Body of pancreas (tissue), 4 donors: ENCODE results near the gene CFAP410. TPM values are rescaled to one million over a fixed set of nuclear protein-coding genes. Genes with fewer than 3 reads are reported as not detected.

Experiments used
- ATAC-seq: fragments of 150-250 bp; one replicate; pipeline ENCODE4 v1.9.1; 2016
- DNase-seq, 4 donors: peaks; one replicate each; pipeline ENCODE4 v3.0.0-alpha.2; 2019
- H3K27ac ChIP-seq, 4 donors: fragments of 200-600 bp; sonication (generic); 1 replicate in 3 of 4; 2 replicates in 1 of 4; pipeline versions ENCODE4 v1.5.1 to v1.6.1; 2016 to 2019; ENCODE audit warnings: mild to moderate bottlenecking in 1 of 4, mixed read lengths in 1 of 4, moderate library complexity in 1 of 4
- H3K27me3 ChIP-seq, 2 donors: fragments of 200-600 bp; sonication (generic); one replicate each; pipeline ENCODE4 v1.6.0; 2016; ENCODE audit warnings: mild to moderate bottlenecking in 1 of 2
- H3K36me3 ChIP-seq, 2 donors: fragments of 200-600 bp; sonication (generic); replicated peaks in 1 of 2; 2 replicates each; pipeline ENCODE4 v1.5.1; 2016; ENCODE audit warnings: low read depth in 2 of 2; ENCODE audit not compliant: insufficient read depth in 1 of 2
- H3K4me1 ChIP-seq: fragments of 200-600 bp; sonication (generic); one replicate; pipeline ENCODE4 v1.6.0; 2016
- H3K4me3 ChIP-seq, 2 donors: fragments of 200-600 bp; sonication (generic); 1 replicate in 1 of 2; 2 replicates in 1 of 2; pipeline ENCODE4 v1.5.1; 2016 to 2019
- H3K9me3 ChIP-seq, 3 donors: fragments of 200-600 bp; sonication (generic); 1 replicate in 2 of 3; 2 replicates in 1 of 3; pipeline ENCODE4 v1.5.1; 2016
- POLR2A ChIP-seq, 3 donors: fragments of 450-650 bp; IDR thresholded peaks; one replicate each; pipeline ENCODE4 v1.6.1; 2016; ENCODE audit warnings: antibody characterized with exemption in 3 of 3, mild to moderate bottlenecking in 2 of 3
- WGBS, 2 donors: methylation state at CpG; one replicate each; pipeline ENCODE4 v1.1.5; 2017; 5-methylcytosine and 5-hydroxymethylcytosine counted together
- intact Hi-C: fragments of 100-400 bp; cut with DNase I; formaldehyde crosslinking; loops from one replicate; pipeline ENCODE4 v1.15.1; 2023
- total RNA-seq, 2 donors: library from RNA; depleted of rRNA; stranded (reverse); fragments of >200 nt; gene quantifications; one replicate each; pipeline ENCODE4 v1.1.0, GENCODE V29; 2016
- TF ChIP-seq, protein P1 (sequence below), 7 experiments: fragments of 450-650 bp in 4 of 7; fragments of 200-600 bp in 3 of 7; sonication (generic) in 3 of 7; IDR thresholded peaks; one replicate each; pipeline ENCODE4 v1.5.1; 2016 to 2019; ENCODE audit warnings: antibody characterized with exemption in 7 of 7

The CFAP410 gene
- total RNA-seq, 2 donors from 2014 or later, result 24.6 to 43.8 TPM

DNA sequence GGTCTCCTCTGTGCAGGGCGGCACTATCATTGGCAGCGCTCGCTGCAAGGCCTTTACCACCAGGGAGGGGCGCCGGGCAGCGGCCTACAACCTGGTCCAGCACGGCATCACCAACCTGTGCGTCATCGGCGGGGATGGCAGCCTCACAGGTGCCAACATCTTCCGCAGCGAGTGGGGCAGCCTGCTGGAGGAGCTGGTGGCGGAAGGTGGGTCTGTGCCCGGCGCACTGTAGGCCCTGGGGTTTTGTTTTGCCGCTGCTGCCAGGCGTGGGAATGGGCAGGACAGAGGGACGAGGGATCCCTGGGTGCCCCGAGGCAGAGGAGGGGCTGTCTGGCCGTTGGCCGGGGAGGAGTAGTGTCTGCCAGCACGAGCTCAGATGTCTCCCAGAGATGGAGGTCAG is 27.1 kb downstream of the CFAP410 start:
- DNase-seq, result no peak
- H3K27ac ChIP-seq, result no peak overlapping the region
- no peak overlapping the region for H3K4me3 ChIP-seq
- intact Hi-C loops, result loop anchor here (10.0 kb wide), 1 partner anchor 47 kb away; the partner anchor contains the start of gene DNMT3L
- no peaks in the 10 kb centered on the region for H3K4me1 ChIP-seq
- no peaks in the 10 kb centered on the region for H3K27me3 ChIP-seq
- no peak for ATAC-seq
- no peaks in the 10 kb centered on the region for H3K9me3 ChIP-seq
- WGBS, 2 donors, result 81 to 90% methylated on average over 3 to 21 of the region's 22 CpGs
- H3K36me3 ChIP-seq, result peaks cover 0 to 12% of the 10 kb centered on the region in 2 donors
- TF ChIP-seq, protein P1, sequence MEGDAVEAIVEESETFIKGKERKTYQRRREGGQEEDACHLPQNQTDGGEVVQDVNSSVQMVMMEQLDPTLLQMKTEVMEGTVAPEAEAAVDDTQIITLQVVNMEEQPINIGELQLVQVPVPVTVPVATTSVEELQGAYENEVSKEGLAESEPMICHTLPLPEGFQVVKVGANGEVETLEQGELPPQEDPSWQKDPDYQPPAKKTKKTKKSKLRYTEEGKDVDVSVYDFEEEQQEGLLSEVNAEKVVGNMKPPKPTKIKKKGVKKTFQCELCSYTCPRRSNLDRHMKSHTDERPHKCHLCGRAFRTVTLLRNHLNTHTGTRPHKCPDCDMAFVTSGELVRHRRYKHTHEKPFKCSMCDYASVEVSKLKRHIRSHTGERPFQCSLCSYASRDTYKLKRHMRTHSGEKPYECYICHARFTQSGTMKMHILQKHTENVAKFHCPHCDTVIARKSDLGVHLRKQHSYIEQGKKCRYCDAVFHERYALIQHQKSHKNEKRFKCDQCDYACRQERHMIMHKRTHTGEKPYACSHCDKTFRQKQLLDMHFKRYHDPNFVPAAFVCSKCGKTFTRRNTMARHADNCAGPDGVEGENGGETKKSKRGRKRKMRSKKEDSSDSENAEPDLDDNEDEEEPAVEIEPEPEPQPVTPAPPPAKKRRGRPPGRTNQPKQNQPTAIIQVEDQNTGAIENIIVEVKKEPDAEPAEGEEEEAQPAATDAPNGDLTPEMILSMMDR (IDR thresholded peaks at IDR 0.05), result no peak

DNA sequence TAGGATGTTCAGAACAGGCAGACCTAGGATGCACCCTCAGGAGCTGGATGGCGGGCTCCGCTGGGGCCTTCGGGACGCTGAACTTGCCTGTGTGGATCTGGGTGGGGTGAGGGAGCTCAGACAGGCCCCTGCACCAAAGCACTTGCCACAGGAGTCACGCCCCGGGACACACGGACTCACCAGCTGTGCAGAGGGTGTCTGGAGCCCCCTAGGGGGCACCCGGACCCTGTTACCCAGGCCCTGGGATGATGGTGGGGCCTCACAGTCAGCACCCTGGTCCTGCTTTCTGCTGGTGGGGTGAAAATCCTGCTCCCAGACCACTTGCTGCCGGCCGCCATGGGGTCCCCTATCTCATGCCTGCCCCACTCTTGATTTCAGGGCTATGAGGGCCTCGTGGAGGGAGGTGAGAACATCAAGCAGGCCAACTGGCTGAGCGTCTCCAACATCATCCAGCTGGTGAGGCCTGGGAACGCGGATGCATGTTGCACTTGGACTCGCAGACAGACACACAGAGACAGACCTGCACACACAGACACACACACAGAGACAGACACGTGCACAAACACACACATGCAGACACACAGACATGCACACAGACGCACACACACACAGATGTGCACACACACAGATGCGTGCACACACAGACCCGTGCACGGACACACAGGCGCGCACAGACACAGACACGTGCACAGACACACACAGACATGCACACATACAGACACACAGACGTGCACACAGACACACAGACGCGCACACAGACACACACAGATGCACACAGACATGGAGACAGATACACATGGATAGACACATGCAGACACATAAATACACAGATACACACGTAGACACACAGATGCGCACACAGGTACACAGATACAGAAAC is 28.3 kb downstream of the CFAP410 start:
- Histone ChIP-seq H3K36me3 (peaks cover 0 to 10% of the 10 kb centered on the region in 2 donors), H3K9me3 (no peaks in the 10 kb centered on the region), H3K4me3 (no peak overlapping the region), H3K4me1 (no peaks in the 10 kb centered on the region), H3K27ac (no peak overlapping the region), H3K27me3 (no peaks in the 10 kb centered on the region)
- WGBS, 2 donors, result 89 to 91% methylated on average over 18 to 28 of the region's 28 CpGs
- ATAC-seq, result no peak
- DNase-seq, result no peak
- TF ChIP-seq, protein P1 (IDR thresholded peaks at IDR 0.05), result no peak
- no peak for TF ChIP-seq POLR2A (IDR thresholded peaks at IDR 0.05)
- intact Hi-C loops, result loop anchor here (10.0 kb wide), 1 partner anchor 46 kb away; the partner anchor contains the start of gene DNMT3L

DNA sequence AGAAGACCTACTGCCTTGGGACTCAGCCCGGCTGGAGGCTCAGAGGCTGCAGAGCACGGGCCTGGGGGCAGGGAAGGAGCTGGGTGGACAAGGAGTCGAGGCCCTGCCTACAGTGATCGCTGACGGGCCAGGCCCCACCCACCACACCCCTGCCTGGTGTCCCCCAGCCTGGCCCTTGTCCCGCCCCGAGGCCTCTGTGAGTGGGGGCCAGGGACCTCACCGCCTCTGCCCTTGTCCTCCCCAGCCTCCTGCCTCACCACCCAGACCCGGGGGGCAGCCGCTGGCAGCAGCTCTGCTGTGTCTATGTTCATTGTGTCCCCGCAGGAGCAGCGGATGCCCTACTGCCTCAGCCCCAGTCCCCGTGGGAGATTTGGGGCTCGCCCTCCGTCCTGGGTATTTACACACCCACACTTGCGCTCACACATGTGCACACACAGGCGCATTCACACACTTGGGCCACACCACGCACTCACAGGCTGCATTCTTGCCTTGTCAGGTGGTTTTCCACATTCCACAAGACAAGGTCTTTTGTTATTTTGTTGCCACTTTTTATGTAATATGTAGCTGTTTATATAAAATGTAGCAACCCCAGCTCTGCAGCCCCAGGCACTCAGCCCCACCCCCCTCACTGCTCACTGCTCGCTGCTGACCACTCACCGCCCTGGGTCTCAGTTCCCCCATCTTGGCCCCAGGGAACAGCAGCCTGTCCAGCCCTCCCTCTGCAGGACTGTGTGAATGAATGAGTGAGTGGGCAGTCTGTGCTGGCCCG is 32.1 kb downstream of the CFAP410 start:
- no peaks in the 10 kb centered on the region for H3K9me3 ChIP-seq
- H3K27me3 ChIP-seq, result no peaks in the 10 kb centered on the region
- peak overlapping the region in 3 of 4 donors; percentile 26 to 50 (median 44) for H3K27ac ChIP-seq
- peaks cover 0 to 7% of the 10 kb centered on the region in 2 donors for H3K36me3 ChIP-seq
- no peak overlapping the region for H3K4me3 ChIP-seq
- intact Hi-C loops, result no loop called here
- peak; percentile 8 for ATAC-seq
- peak in 1 of 4 donors; percentile 57 for DNase-seq
- WGBS, 2 donors, result 64 to 82% methylated on average over 16 to 19 of the region's 21 CpGs
- TF ChIP-seq, protein P1 (IDR thresholded peaks at IDR 0.05), result no peak
- no peak for TF ChIP-seq POLR2A (IDR thresholded peaks at IDR 0.05)
- H3K4me1 ChIP-seq, result peaks cover 29% of the 10 kb centered on the region

DNA sequence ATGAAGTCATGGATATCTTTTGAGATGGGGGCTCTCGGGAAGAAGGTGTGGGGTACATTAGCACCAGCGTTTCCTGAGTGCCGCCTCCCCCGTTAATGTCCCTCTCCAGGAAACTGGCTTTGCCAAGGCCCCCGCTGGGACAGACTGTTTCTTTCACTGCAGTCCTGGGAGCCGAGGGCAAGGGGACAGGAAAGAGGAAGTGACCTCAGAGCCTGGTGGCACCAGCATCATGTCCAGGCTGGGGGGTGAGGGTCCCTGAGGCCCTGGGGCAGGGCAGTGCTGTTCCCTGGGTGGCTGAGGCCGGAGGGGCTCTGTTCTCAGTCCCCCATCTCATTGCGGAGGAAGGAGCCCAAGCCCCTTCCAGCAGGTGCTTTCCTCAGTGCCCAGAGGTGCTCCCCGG is 33.5 kb downstream of the CFAP410 start:
- Histone ChIP-seq H3K4me1 (peaks cover 43% of the 10 kb centered on the region), H3K27ac (no peak overlapping the region), H3K4me3 (no peak overlapping the region), H3K27me3 (no peaks in the 10 kb centered on the region), H3K9me3 (no peaks in the 10 kb centered on the region), H3K36me3 (no peaks in the 10 kb centered on the region)
- ATAC-seq (no peak), DNase-seq (no peak)
- intact Hi-C loops, result no loop called here
- TF ChIP-seq POLR2A (IDR thresholded peaks at IDR 0.05), result no peak
- TF ChIP-seq, protein P1 (IDR thresholded peaks at IDR 0.05), result no peak
- 68 to 86% methylated on average over 8 to 9 of the region's 9 CpGs for WGBS, 2 donors
